HG02938 (cell line): ENCODE data around the gene PACRGL.
A peak's percentile ranks its signal among the peaks of the same experiment; 100 is the strongest.
"Not testable (repeated sequence)": the region's sequence is repeated elsewhere in the genome, so short reads cannot be mapped to it uniquely, and the experiment has no call there.

Source experiments
- ATAC-seq: cut with Tn5 transposase; IDR thresholded peaks from one replicate; pipeline ENCODE4 v1.9.1; 2021; ENCODE audit warnings: mild to moderate bottlenecking, moderate library complexity; ENCODE audit not compliant: unreplicated experiment

PACRGL gene

DNA sequence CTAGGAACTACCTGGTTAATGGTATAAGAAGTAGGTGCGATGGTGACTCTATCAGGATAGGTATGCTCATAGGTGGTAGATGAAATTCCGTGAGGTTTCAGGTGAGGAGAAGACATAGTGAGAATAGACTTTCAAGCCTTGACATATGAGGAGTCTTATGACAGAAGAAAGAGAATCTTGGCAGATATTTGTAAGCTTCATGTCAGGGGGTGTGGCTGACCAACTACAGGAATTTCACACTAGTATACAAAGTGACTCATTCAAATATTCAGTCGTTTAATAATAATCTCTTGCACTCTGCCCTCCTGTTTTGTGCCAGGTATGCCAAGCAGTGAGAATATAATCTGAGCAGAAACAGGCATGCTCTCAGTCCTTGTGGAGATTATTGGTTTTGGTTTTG, 22.8 kb downstream of the PACRGL start:
- ATAC-seq, result no peak

DNA sequence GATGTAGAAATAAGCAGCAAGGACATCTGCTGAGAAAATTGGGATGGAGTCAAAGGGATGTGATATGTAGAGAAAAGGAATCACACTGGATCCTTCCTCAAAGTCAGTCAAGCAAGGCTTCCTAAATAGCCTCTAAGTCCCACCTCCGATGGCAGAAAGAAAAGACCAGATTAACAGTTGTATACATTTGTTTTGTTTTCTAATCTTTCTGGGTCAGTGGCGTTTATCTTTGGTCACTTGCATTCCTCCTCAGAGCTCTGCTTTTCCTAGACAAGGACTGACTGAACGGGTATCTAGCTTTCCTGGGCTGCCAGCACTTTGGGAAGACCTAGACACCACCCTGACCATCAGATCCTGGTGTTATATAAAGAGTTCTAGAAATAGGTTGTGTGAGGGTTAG, 23.2 kb downstream of the PACRGL start:
- no peak for ATAC-seq

DNA sequence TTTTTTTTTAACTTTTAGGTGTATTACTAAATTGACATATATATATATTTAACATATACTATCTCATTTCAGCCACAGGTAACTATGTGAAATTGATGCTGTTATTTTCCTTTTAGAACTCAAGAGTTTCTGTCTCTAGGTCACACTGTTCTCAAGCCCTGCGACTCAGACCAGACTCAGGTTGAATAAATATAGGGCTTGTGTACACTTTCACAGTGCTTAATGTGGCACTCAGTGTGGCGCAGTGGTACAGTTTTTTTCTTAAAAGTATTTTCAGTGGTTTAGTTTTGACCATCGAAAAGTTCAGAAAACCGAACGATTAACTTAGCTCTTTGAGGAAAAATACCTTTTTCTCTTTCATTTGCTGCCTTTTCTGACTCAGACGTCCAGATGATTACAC, 24.7 kb downstream of the PACRGL start:
- peak; percentile 94 for ATAC-seq

DNA sequence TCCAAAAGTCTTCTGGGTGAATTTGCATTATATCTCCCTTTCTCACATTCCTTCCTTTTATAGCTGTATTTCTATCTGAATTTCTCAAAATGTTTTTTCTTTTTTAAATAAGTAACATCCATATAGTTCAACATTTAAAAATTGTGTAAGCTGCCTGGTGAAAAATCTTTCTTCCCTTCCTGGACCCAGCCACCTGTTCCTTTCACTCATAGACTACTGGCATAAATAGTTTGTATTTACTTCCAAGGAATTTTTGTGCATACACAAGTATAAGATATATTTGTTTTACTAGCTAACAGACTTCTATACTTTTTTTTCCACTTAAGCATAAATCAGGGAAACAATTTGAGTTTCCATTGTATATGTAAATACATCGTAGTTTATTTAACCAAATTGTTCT, 35.7 kb downstream of the PACRGL start:
- no peak for ATAC-seq

DNA sequence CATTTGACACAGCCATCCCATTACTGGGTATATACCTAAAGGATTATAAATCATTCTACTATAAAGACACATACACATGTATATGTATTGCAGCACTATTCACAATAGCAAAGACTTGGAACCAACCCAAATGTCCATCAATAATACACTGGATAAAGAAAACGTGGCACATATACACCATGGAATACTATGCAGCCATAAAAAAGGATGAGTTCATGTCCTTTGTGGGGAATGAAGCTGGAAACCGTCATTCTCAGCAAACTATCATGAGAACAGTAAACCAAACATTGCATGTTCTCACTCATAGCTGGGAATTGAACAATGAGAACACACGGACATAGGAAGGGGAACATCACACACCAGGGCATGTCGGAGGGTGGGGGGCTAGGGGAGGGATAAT, 45.7 kb downstream of the PACRGL start:
- not testable (repeated sequence) for ATAC-seq

DNA sequence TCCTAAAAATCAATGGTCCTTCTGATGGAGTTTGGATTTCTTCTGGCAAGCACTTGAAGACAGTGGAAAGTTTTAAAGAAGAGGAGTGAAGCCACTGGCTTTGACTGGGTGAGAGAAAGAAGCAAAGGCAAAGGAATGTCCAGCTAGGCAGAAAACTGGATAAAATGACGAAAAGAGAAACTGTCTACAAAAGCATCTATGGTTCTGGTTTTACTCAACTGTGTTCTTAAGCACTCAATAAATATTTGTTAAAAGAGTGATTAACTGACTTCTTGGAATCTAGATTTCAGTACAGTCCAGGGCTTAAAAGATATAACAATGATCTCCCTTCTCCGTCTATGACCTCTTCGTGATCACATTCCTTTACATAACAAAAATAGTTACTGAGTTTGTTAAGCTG, 52.4 kb downstream of the PACRGL start:
- ATAC-seq, result no peak

DNA sequence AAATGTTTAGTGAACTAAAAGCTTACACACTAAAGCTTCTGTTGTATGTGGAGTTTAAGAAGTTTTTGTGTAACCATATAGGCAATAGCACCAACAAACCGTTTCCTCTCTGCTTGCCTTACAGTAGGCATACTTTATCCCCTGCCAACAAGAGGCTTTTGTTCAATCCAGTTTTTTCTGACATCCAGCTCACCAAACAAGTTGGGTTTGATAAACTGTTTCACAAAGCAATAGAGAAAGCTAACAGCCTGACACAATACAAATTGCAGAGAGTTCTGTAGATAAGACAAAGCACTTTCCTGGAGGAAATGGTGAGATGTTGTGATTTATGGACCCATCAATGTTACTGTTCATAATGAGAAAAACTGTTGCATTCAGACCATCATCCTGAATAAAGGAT, 53.8 kb downstream of the PACRGL start:
- no peak for ATAC-seq

DNA sequence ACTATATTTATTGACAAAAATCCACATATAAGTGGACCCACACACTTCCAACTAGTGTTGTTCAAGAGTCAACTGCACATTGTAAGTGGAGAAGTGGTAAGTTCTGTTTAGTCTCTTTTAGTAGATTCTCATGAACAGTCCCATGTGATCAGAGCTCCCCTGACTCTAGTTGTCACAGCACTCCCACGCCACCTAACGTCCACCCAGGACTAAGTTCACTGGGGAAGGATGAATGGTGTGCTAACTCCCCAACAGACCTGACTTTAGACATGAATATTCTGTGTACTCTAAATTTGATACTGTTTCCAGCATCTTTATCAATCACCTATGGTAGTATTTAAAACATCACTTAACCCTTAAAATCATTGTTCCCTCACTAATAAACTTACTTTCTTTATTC, 59.8 kb downstream of the PACRGL start:
- ATAC-seq, result no peak

DNA sequence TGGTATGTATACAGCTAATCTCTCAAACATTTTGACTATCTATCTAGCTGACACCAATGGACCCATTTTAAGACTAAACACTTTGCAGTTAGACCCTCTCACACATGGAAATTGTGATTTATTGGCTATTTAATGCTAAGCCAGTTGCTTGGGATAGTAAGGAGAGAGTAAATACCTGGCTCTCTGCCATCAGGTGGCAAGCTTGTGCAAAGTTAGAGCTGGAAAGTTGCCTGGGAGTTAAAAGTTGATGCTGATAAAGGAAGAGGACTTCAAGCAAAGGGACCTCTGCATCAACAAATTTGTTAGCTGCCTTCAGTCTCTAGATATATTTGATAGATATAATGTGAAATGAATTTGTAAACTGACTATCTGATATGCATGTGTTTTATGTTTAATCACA, 61.1 kb downstream of the PACRGL start:
- no peak for ATAC-seq

DNA sequence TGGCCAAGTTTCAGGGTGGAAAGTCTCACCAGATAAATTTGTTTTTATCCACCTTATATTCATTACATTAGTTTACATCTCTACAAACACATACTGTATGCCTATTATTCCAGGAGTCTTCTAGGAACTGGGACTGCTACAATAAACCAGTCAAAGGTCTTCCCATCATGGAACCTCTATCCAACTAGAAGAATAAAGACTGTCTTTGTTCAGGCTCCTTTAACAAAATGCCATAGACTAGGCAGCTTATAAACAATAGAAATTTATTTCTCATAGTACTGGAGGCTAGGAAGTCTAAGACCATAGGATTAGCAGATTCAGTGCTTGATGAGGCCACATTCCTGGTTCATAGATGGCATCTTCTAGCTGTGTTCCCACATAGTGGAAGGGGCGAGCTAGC, 61.6 kb downstream of the PACRGL start:
- no peak for ATAC-seq

DNA sequence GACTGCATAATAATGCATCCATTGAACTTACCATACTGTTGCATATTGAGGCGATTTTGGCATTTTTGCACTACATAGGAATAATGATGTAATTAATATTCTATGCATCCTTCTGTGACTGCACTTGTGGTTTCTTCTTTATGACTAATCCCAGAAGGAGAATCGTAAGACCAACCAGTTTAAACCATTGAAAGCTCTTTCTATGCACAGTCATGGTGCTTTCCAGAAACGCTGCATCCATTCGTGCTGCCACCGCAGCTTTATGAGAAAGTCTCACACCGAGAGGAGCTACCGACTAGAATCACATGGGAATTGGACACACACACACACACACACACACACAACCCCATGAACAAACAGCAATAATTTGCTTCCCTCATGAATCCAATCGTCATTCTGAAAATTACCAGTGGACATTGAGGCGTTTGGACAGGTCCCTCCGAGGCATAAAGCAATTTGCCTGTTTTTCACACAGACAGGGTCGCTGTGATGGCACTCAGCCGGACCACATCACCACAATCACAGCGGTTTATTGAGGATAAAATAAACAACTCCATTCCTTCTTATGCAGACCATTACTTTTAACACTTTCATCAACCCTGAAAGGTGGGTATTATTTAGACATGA, 64.2 kb downstream of the PACRGL start:
- ATAC-seq, result no peak

DNA sequence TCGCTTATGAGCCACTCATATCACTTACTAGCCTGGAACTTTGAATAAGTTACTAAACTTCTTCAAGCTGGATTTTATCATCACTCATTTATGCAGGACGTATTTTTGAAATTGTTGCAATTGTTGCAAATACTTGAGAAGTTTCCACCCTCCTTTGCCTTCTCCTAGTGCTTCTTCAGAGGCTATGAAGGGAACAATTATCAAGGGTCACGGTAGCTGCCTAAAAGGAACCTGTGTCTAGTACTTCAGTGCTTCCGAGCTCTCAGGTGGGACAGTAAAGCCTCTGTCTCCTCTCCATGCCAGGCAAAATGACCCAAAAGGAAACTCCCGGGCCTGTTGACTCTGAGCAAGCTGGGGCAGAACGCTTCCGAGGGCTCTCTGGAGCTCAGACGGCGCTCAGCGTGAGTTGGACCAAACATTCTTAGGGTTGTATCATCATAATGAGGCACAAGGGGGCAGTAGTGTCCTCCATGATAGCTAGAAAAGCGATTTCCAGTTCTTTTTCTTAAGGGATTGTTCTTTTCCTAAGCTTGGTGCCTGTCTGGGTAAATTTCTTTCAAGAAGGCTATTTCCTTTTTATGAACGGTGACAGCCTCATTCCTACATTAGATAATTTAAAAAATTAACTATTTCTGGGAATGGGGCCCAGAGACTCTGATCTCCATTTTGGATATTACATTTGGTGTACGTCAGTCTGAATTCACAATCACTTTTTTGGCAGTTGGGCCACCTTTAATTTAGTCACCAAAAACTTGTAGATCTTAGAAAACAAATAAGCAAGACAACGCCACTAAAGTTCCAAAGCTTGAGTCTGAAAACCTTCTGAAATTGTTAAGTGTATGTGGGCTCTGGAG, 73.1 kb downstream of the PACRGL start:
- peak; percentile 80 for ATAC-seq

DNA sequence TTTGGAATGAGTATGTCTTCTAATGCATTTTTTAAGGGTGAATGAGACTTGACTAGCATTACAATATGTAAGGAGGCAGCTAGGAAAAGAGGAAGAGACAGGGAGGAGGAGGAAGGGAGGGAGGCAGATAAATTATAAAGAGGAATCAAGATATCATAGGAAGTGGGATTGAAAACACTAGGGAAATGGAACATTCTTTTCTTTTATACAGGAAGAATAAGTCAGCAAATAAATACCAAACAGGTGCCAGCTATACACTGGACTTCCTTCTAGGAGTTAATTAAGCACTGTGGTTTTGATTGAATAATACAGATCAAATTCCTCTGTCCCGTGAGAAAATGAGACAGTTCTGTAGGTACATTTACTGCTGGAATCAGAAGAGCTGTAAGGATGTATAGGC, 78.6 kb downstream of the PACRGL start:
- ATAC-seq, result no peak

DNA sequence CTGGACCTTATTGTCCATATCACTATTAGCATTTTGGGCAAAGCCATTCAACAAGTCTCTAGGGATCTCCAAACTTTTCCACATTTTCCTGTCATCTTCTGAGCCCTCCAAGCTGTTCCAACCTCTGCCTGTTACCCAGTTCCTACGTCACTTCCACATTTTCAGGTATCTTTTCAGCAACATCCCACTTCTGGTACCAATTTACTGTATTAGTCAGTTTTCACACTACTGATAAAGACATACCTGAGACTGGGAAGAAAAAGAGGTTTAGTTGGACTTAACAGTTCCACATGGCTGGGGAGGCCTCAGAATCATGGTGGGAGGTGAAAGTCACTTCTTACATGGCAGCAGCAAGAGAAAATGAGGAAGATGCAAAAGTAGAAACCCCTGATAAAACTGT, 82.9 kb downstream of the PACRGL start:
- ATAC-seq, result not testable (repeated sequence)

DNA sequence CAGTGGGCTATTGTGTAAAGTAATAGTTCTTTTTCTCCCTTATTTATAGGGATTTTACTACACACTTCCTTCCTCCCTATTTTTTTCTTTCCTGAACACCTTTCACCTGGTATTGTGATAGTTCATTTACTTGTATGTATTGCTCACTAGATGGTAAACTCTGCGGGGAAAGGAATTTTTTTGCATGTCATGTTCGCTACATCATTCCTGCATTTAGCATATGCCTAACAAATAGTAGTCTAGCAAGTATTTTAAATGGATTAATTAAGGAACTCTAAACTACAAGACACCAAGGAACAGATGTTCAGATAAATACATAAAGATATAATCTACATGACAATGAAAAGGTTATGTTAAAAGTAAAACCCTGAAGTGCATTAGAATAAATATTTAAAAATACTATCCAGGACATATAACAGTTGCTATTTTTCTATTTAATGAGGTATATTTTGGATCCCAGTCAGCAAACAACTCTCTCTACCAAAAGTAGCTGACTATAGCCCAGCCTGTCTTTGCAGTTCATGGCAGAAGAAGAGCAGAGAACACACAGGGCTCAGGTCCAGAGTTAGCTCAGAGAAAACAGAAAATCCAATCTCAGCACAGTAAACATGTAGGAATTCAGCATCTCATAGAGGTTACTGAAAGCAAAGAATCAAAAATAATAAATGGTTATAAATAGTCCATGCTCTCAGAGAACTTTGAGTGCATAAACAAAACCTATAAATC, 87.8 kb downstream of the PACRGL start:
- ATAC-seq, result no peak
